ENCODE measurements around the gene NTN4.

The NTN4 gene

GRCh38 chr12:95674631-95675030 lies 115.9 kb downstream of the NTN4 start:
- TF ChIP-seq CEBPB (IDR thresholded peaks at IDR 0.05) = no peak
- peak; percentile 55 for TF ChIP-seq NFIC (IDR thresholded peaks at IDR 0.05)

GRCh38 chr12:95674163-95674562 lies 116.4 kb downstream of the NTN4 start:
- no peak for TF ChIP-seq CEBPB (IDR thresholded peaks at IDR 0.05)
- no peak for TF ChIP-seq EGR1 (IDR thresholded peaks at IDR 0.05)
- TF ChIP-seq YY1 (IDR thresholded peaks at IDR 0.05; ENCODE audit: low read depth) = no peak
- TF ChIP-seq CREB1 (IDR thresholded peaks at IDR 0.05; ENCODE audit: low read depth) = no peak
- no peak for TF ChIP-seq USF1 (IDR thresholded peaks at IDR 0.05)
- TF ChIP-seq, protein P1, sequence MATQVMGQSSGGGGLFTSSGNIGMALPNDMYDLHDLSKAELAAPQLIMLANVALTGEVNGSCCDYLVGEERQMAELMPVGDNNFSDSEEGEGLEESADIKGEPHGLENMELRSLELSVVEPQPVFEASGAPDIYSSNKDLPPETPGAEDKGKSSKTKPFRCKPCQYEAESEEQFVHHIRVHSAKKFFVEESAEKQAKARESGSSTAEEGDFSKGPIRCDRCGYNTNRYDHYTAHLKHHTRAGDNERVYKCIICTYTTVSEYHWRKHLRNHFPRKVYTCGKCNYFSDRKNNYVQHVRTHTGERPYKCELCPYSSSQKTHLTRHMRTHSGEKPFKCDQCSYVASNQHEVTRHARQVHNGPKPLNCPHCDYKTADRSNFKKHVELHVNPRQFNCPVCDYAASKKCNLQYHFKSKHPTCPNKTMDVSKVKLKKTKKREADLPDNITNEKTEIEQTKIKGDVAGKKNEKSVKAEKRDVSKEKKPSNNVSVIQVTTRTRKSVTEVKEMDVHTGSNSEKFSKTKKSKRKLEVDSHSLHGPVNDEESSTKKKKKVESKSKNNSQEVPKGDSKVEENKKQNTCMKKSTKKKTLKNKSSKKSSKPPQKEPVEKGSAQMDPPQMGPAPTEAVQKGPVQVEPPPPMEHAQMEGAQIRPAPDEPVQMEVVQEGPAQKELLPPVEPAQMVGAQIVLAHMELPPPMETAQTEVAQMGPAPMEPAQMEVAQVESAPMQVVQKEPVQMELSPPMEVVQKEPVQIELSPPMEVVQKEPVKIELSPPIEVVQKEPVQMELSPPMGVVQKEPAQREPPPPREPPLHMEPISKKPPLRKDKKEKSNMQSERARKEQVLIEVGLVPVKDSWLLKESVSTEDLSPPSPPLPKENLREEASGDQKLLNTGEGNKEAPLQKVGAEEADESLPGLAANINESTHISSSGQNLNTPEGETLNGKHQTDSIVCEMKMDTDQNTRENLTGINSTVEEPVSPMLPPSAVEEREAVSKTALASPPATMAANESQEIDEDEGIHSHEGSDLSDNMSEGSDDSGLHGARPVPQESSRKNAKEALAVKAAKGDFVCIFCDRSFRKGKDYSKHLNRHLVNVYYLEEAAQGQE (IDR thresholded peaks at IDR 0.05; ENCODE audit: low read depth) = no peak
- TF ChIP-seq RAD21 (IDR thresholded peaks at IDR 0.05; ENCODE audit: low read depth) = no peak
- TF ChIP-seq TCF12 (IDR thresholded peaks at IDR 0.05; ENCODE audit: low read depth) = no peak
- no peak for TF ChIP-seq FOXM1 (IDR thresholded peaks at IDR 0.05; ENCODE audit: borderline replicate concordance, low read depth)
- TF ChIP-seq TEAD4 (IDR thresholded peaks at IDR 0.05) = no peak
- TF ChIP-seq, protein P2, sequence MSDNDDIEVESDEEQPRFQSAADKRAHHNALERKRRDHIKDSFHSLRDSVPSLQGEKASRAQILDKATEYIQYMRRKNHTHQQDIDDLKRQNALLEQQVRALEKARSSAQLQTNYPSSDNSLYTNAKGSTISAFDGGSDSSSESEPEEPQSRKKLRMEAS (IDR thresholded peaks at IDR 0.05) = no peak
- no peak for TF ChIP-seq TAF1 (IDR thresholded peaks at IDR 0.05; ENCODE audit: low read depth)
- no peak for TF ChIP-seq ZBTB7A (IDR thresholded peaks at IDR 0.05; ENCODE audit: low read depth)
- no peak for TF ChIP-seq NFIC (IDR thresholded peaks at IDR 0.05)
- TF ChIP-seq EP300 (IDR thresholded peaks at IDR 0.05; ENCODE audit: borderline replicate concordance) = no peak

- TF ChIP-seq TAF1 (IDR thresholded peaks at IDR 0.05; ENCODE audit: low read depth) (no peak), TCF12 (IDR thresholded peaks at IDR 0.05; ENCODE audit: low read depth) (no peak), YY1 (IDR thresholded peaks at IDR 0.05; ENCODE audit: low read depth) (no peak), RAD21 (IDR thresholded peaks at IDR 0.05; ENCODE audit: low read depth) (no peak), NFIC (IDR thresholded peaks at IDR 0.05) (no peak)
These were observed 117.0 kb downstream of the NTN4 start for GRCh38 chr12:95673576-95673975.

- TF ChIP-seq TAF1 (IDR thresholded peaks at IDR 0.05; ENCODE audit: low read depth) = no peak
- TF ChIP-seq EP300 (IDR thresholded peaks at IDR 0.05; ENCODE audit: borderline replicate concordance) = no peak
These were observed 118.4 kb downstream of the NTN4 start for GRCh38 chr12:95672166-95672565.

- TF ChIP-seq ZBTB7A (IDR thresholded peaks at IDR 0.05; ENCODE audit: low read depth) (no peak), USF1 (IDR thresholded peaks at IDR 0.05) (no peak), TCF12 (IDR thresholded peaks at IDR 0.05; ENCODE audit: low read depth) (no peak), CREB1 (IDR thresholded peaks at IDR 0.05; ENCODE audit: low read depth) (no peak), TEAD4 (IDR thresholded peaks at IDR 0.05) (no peak), FOXM1 (IDR thresholded peaks at IDR 0.05; ENCODE audit: borderline replicate concordance, low read depth) (no peak), EGR1 (IDR thresholded peaks at IDR 0.05) (no peak), TAF1 (IDR thresholded peaks at IDR 0.05; ENCODE audit: low read depth) (no peak), CEBPB (IDR thresholded peaks at IDR 0.05) (no peak), EP300 (IDR thresholded peaks at IDR 0.05; ENCODE audit: borderline replicate concordance) (no peak)
- TF ChIP-seq, protein P2 (IDR thresholded peaks at IDR 0.05) = no peak
- TF ChIP-seq, protein P1 (IDR thresholded peaks at IDR 0.05; ENCODE audit: low read depth) = no peak
These were observed 119.3 kb downstream of the NTN4 start for GRCh38 chr12:95671265-95671664.

- TF ChIP-seq USF1 (IDR thresholded peaks at IDR 0.05) (no peak), RAD21 (IDR thresholded peaks at IDR 0.05; ENCODE audit: low read depth) (no peak), CEBPB (IDR thresholded peaks at IDR 0.05) (no peak), EP300 (IDR thresholded peaks at IDR 0.05; ENCODE audit: borderline replicate concordance) (no peak), TCF12 (IDR thresholded peaks at IDR 0.05; ENCODE audit: low read depth) (no peak), NFIC (IDR thresholded peaks at IDR 0.05) (no peak), TAF1 (IDR thresholded peaks at IDR 0.05; ENCODE audit: low read depth) (no peak), CREB1 (IDR thresholded peaks at IDR 0.05; ENCODE audit: low read depth) (no peak), TEAD4 (IDR thresholded peaks at IDR 0.05) (no peak), EGR1 (IDR thresholded peaks at IDR 0.05) (no peak), ZBTB7A (IDR thresholded peaks at IDR 0.05; ENCODE audit: low read depth) (no peak), YY1 (IDR thresholded peaks at IDR 0.05; ENCODE audit: low read depth) (no peak), FOXM1 (IDR thresholded peaks at IDR 0.05; ENCODE audit: borderline replicate concordance, low read depth) (no peak)
- TF ChIP-seq, protein P2 (IDR thresholded peaks at IDR 0.05) = no peak
- TF ChIP-seq, protein P1 (IDR thresholded peaks at IDR 0.05; ENCODE audit: low read depth) = no peak
These were observed 127.0 kb downstream of the NTN4 start for GRCh38 chr12:95663525-95663924.
